ENCODE data around the gene NDOR1.
A peak's percentile ranks its signal among the peaks of the same experiment; 100 is the strongest.

NDOR1 gene

GRCh38 chr9:137166380-137167229, 38.9 kb upstream of the NDOR1 start:
- TF ChIP-seq, protein P1, sequence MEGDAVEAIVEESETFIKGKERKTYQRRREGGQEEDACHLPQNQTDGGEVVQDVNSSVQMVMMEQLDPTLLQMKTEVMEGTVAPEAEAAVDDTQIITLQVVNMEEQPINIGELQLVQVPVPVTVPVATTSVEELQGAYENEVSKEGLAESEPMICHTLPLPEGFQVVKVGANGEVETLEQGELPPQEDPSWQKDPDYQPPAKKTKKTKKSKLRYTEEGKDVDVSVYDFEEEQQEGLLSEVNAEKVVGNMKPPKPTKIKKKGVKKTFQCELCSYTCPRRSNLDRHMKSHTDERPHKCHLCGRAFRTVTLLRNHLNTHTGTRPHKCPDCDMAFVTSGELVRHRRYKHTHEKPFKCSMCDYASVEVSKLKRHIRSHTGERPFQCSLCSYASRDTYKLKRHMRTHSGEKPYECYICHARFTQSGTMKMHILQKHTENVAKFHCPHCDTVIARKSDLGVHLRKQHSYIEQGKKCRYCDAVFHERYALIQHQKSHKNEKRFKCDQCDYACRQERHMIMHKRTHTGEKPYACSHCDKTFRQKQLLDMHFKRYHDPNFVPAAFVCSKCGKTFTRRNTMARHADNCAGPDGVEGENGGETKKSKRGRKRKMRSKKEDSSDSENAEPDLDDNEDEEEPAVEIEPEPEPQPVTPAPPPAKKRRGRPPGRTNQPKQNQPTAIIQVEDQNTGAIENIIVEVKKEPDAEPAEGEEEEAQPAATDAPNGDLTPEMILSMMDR (IDR thresholded peaks at IDR 0.05; ENCODE audit: insufficient read depth, low read length, poor library complexity, severe bottlenecking): no peak
- Histone ChIP-seq H3K36me3 (ENCODE audit: control insufficient read depth, insufficient read depth, low read length) (no peaks in the 10 kb centered on the region), H3K27me3 (replicated peaks; ENCODE audit: control insufficient read depth, insufficient read depth, low read length) (no peaks in the 10 kb centered on the region; the same call in 1 of the 2 replicates), H3K4me3 (replicated peaks; ENCODE audit: low read depth, low read length) (no peak overlapping the region)
- no peak for DNase-seq (ENCODE audit: extremely low read depth, insufficient read length)

DNA sequence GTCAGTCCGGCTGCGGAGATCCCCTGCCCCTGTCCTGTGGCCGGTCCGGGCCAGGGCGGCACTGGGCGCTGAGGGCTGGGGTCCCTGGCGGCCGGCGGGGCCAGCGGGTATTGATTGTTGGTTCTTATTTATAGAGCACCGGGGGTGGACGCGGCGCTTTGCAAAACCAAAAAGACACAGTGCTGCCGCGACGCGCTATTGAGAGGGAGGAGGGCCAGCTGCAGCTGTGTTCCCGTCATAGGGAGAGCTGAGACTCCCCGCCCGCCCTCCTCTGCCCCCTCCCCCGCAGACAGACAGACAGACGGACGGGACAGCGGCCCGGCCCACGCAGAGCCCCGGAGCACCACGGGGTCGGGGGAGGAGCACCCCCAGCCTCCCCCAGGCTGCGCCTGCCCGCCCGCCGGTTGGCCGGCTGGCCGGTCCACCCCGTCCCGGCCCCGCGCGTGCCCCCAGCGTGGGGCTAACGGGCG, 38.2 kb upstream of the NDOR1 start:
- TF ChIP-seq, protein P1 (IDR thresholded peaks at IDR 0.05; ENCODE audit: insufficient read depth, low read length, poor library complexity, severe bottlenecking): no peak
- no peak overlapping the region for H3K4me3 ChIP-seq (replicated peaks; ENCODE audit: low read depth, low read length)
- H3K27me3 ChIP-seq (replicated peaks; ENCODE audit: control insufficient read depth, insufficient read depth, low read length): no peaks in the 10 kb centered on the region; the same call in 1 of the 2 replicates
- DNase-seq (ENCODE audit: extremely low read depth, insufficient read length): no peak
- no peaks in the 10 kb centered on the region for H3K36me3 ChIP-seq (ENCODE audit: control insufficient read depth, insufficient read depth, low read length)

GRCh38 chr9:137167747-137168572, 37.5 kb upstream of the NDOR1 start:
- peak overlapping the region; percentile 43 for H3K4me3 ChIP-seq (replicated peaks; ENCODE audit: low read depth, low read length)
- no peaks in the 10 kb centered on the region for H3K36me3 ChIP-seq (ENCODE audit: control insufficient read depth, insufficient read depth, low read length)
- no peak for DNase-seq (ENCODE audit: extremely low read depth, insufficient read length)
- TF ChIP-seq, protein P1 (IDR thresholded peaks at IDR 0.05; ENCODE audit: insufficient read depth, low read length, poor library complexity, severe bottlenecking): no peak
- no peaks in the 10 kb centered on the region; the same call in 1 of the 2 replicates for H3K27me3 ChIP-seq (replicated peaks; ENCODE audit: control insufficient read depth, insufficient read depth, low read length)

DNA sequence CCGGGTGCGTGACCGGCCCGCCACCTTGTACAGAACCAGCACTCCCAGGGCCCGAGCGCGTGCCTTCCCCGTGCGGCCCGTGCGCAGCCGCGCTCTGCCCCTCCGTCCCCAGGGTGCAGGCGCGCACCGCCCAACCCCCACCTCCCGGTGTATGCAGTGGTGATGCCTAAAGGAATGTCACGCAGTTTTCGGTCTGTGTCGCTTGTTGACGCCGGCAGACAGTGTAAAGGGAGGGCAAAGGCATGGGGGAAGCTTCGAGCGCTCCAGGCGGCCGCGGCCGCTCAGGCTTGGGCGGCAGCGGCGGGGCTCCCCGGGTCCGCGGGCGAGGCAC, 37.0 kb upstream of the NDOR1 start:
- Histone ChIP-seq H3K4me3 (replicated peaks; ENCODE audit: low read depth, low read length) (peak overlapping the region; percentile 58), H3K36me3 (ENCODE audit: control insufficient read depth, insufficient read depth, low read length) (no peaks in the 10 kb centered on the region), H3K27me3 (replicated peaks; ENCODE audit: control insufficient read depth, insufficient read depth, low read length) (no peaks in the 10 kb centered on the region; the same call in 1 of the 2 replicates)
- no peak for DNase-seq (ENCODE audit: extremely low read depth, insufficient read length)
- TF ChIP-seq, protein P1 (IDR thresholded peaks at IDR 0.05; ENCODE audit: insufficient read depth, low read length, poor library complexity, severe bottlenecking): no peak

DNA sequence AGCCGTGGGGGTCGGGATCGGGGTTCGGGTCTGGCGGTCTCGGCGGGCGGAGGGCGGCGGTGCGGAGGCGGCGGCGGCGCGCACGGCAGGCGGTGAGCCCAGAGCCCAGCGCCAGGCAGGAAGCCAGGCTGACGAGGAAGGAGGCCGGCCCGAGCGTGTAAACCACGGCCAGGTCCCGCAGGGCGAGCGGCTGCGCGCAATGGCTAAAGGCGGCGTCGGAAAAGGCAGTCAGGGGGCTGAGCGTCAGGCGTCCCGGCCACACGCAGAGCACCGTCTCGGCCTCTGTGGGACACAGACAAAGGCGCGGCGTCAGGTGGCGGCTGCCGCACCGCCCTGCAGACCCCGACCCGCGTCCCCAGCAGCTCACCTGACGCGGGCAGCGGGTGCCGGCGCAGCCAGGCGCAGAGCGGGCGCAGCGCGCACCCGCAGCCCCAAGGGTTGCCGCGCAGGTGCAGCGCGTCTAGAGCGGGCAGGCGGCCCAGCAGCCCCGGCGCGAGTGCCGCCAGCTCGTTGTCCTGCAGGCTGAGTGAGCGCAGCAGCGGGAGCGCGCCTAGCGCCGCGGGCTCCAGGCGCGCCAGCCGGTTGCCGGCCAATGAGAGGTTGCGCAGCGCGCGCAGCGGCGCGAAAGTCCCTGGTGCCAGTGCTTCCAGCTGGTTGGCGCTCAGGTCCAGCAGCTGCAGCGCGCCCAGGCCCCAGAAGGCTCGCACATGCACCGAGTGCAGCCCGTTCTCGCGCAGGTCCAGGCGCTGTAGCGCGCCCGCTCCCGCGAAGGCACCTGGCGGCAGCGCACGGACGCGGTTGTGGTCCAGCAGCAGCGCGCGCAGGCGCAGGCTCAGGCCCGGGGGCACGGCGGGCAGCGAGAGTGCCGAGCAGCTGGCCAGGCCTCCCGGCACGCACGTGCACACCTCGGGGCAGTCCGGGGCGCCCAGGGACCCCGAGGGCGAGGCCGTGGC, 36.3 kb upstream of the NDOR1 start:
- Histone ChIP-seq H3K4me3 (replicated peaks; ENCODE audit: low read depth, low read length) (peak overlapping the region; percentile 58), H3K27me3 (replicated peaks; ENCODE audit: control insufficient read depth, insufficient read depth, low read length) (no peaks in the 10 kb centered on the region; the same call in 1 of the 2 replicates), H3K36me3 (ENCODE audit: control insufficient read depth, insufficient read depth, low read length) (no peaks in the 10 kb centered on the region)
- TF ChIP-seq, protein P1 (IDR thresholded peaks at IDR 0.05; ENCODE audit: insufficient read depth, low read length, poor library complexity, severe bottlenecking): no peak
- DNase-seq (ENCODE audit: extremely low read depth, insufficient read length): peak; percentile 82
